DLD1 (cell line): ENCODE measurements around the gene BCKDK.
"Not testable (repeated sequence)": the region's sequence is repeated elsewhere in the genome, so short reads cannot be mapped to it uniquely, and the experiment has no call there.

Experiments used
- in situ Hi-C: cut with HindIII; loops from 2 replicates; pipeline ENCODE4 v1.10.0; 2017; ENCODE audit warnings: low sequenced_read_pairs

The BCKDK gene

GRCh38 chr16:31120129-31120528 is 11.9 kb downstream of the BCKDK start:
- in situ Hi-C loops, result no loop called here

GRCh38 chr16:31125844-31126243 is 17.7 kb downstream of the BCKDK start:
- in situ Hi-C loops, result no loop called here

- in situ Hi-C loops, result no loop called here
Observed at GRCh38 chr16:31127182-31127581, 19.0 kb downstream of the BCKDK start.

- in situ Hi-C loops, result no loop called here
Observed at GRCh38 chr16:31128711-31129567, 20.8 kb downstream of the BCKDK start.

GRCh38 chr16:31129568-31130335 is 21.6 kb downstream of the BCKDK start:
- in situ Hi-C loops, result no loop called here

GRCh38 chr16:31130336-31130891 is 22.2 kb downstream of the BCKDK start:
- in situ Hi-C loops, result no loop called here

- in situ Hi-C loops, result no loop called here
Observed at GRCh38 chr16:31130899-31131298, 22.7 kb downstream of the BCKDK start.

GRCh38 chr16:31131416-31131815 is 23.2 kb downstream of the BCKDK start:
- in situ Hi-C loops, result no loop called here

- in situ Hi-C loops, result no loop called here
Observed at GRCh38 chr16:31131841-31132271, 23.7 kb downstream of the BCKDK start.

- in situ Hi-C loops, result no loop called here
Observed at GRCh38 chr16:31132303-31132979, 24.3 kb downstream of the BCKDK start.

GRCh38 chr16:31133046-31133501 is 24.9 kb downstream of the BCKDK start:
- in situ Hi-C loops, result no loop called here

GRCh38 chr16:31134091-31134571 is 25.9 kb downstream of the BCKDK start:
- in situ Hi-C loops, result no loop called here

GRCh38 chr16:31134625-31135534 is 26.7 kb downstream of the BCKDK start:
- in situ Hi-C loops, result no loop called here

GRCh38 chr16:31135535-31136286 is 27.5 kb downstream of the BCKDK start, which contains the start of gene PRSS8:
PRSS8 (minus strand) TSS chr16:31135727; CDS start chr16:31135498, 229 bp downstream.
- in situ Hi-C loops, result no loop called here

- in situ Hi-C loops, result no loop called here
Observed at GRCh38 chr16:31136287-31136662, 28.1 kb downstream of the BCKDK start.

GRCh38 chr16:31136822-31137499 is 28.8 kb downstream of the BCKDK start:
- in situ Hi-C loops, result not testable (repeated sequence)

GRCh38 chr16:31138621-31139578 is 30.7 kb downstream of the BCKDK start:
- in situ Hi-C loops, result no loop called here
